ENCODE data around the gene ENPP6. TPM values are rescaled to one million over a fixed set of nuclear protein-coding genes. Genes with fewer than 3 reads are reported as not detected.

ENPP6 gene
- total RNA-seq, 1 donor, result not detected

- DNase-seq (ENCODE audit: insufficient read length, low spot score, missing footprints), result no peak
- Histone ChIP-seq H2AFZ (ENCODE audit: low read length) (no peak overlapping the region), H3K36me3 (ENCODE audit: insufficient read depth, low read length) (no peaks in the 10 kb centered on the region), H3K4me1 (ENCODE audit: insufficient read depth, low read length) (no peaks in the 10 kb centered on the region), H4K20me1 (ENCODE audit: insufficient read depth, low read length) (no peaks in the 10 kb centered on the region), H3K27ac (ENCODE audit: low read depth, low read length) (no peak overlapping the region), H3K79me2 (ENCODE audit: insufficient read depth, low read length) (no peaks in the 10 kb centered on the region), H3K27me3 (ENCODE audit: insufficient read depth, low read length) (no peaks in the 10 kb centered on the region), H3K4me3 (ENCODE audit: insufficient read depth, low read length) (no peak overlapping the region), H3K4me2 (ENCODE audit: insufficient read depth, low read length) (no peak overlapping the region), H3K9me3 (ENCODE audit: low read depth, low read length) (no peaks in the 10 kb centered on the region)
- TF ChIP-seq, protein P1, sequence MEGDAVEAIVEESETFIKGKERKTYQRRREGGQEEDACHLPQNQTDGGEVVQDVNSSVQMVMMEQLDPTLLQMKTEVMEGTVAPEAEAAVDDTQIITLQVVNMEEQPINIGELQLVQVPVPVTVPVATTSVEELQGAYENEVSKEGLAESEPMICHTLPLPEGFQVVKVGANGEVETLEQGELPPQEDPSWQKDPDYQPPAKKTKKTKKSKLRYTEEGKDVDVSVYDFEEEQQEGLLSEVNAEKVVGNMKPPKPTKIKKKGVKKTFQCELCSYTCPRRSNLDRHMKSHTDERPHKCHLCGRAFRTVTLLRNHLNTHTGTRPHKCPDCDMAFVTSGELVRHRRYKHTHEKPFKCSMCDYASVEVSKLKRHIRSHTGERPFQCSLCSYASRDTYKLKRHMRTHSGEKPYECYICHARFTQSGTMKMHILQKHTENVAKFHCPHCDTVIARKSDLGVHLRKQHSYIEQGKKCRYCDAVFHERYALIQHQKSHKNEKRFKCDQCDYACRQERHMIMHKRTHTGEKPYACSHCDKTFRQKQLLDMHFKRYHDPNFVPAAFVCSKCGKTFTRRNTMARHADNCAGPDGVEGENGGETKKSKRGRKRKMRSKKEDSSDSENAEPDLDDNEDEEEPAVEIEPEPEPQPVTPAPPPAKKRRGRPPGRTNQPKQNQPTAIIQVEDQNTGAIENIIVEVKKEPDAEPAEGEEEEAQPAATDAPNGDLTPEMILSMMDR (IDR thresholded peaks at IDR 0.05; ENCODE audit: extremely low read depth, low read depth, low read length), result no peak
Measured at GRCh38 chr4:184148738-184149637, 68.7 kb downstream of the ENPP6 start.

GRCh38 chr4:184147858-184148737 is 69.6 kb downstream of the ENPP6 start:
- no peaks in the 10 kb centered on the region for H4K20me1 ChIP-seq (ENCODE audit: insufficient read depth, low read length)
- no peak overlapping the region for H2AFZ ChIP-seq (ENCODE audit: low read length)
- H3K36me3 ChIP-seq (ENCODE audit: insufficient read depth, low read length), result no peaks in the 10 kb centered on the region
- no peaks in the 10 kb centered on the region for H3K9me3 ChIP-seq (ENCODE audit: low read depth, low read length)
- H3K27me3 ChIP-seq (ENCODE audit: insufficient read depth, low read length), result no peaks in the 10 kb centered on the region
- H3K4me3 ChIP-seq (ENCODE audit: insufficient read depth, low read length), result no peak overlapping the region
- DNase-seq (ENCODE audit: insufficient read length, low spot score, missing footprints), result no peak
- H3K79me2 ChIP-seq (ENCODE audit: insufficient read depth, low read length), result no peaks in the 10 kb centered on the region
- H3K4me1 ChIP-seq (ENCODE audit: insufficient read depth, low read length), result no peaks in the 10 kb centered on the region
- TF ChIP-seq, protein P1 (IDR thresholded peaks at IDR 0.05; ENCODE audit: extremely low read depth, low read depth, low read length), result no peak
- no peak overlapping the region for H3K4me2 ChIP-seq (ENCODE audit: insufficient read depth, low read length)
- no peak overlapping the region for H3K27ac ChIP-seq (ENCODE audit: low read depth, low read length)

GRCh38 chr4:184146951-184147350 is 70.7 kb downstream of the ENPP6 start:
- Histone ChIP-seq H3K27me3 (ENCODE audit: insufficient read depth, low read length) (no peaks in the 10 kb centered on the region), H3K36me3 (ENCODE audit: insufficient read depth, low read length) (no peaks in the 10 kb centered on the region), H3K4me1 (ENCODE audit: insufficient read depth, low read length) (no peaks in the 10 kb centered on the region), H4K20me1 (ENCODE audit: insufficient read depth, low read length) (no peaks in the 10 kb centered on the region), H3K79me2 (ENCODE audit: insufficient read depth, low read length) (no peaks in the 10 kb centered on the region), H3K9me3 (ENCODE audit: low read depth, low read length) (no peaks in the 10 kb centered on the region), H3K27ac (ENCODE audit: low read depth, low read length) (no peak overlapping the region), H3K4me2 (ENCODE audit: insufficient read depth, low read length) (no peak overlapping the region), H3K4me3 (ENCODE audit: insufficient read depth, low read length) (no peak overlapping the region), H2AFZ (ENCODE audit: low read length) (no peak overlapping the region)
- no peak for DNase-seq (ENCODE audit: insufficient read length, low spot score, missing footprints)
- TF ChIP-seq, protein P1 (IDR thresholded peaks at IDR 0.05; ENCODE audit: extremely low read depth, low read depth, low read length), result no peak

DNA sequence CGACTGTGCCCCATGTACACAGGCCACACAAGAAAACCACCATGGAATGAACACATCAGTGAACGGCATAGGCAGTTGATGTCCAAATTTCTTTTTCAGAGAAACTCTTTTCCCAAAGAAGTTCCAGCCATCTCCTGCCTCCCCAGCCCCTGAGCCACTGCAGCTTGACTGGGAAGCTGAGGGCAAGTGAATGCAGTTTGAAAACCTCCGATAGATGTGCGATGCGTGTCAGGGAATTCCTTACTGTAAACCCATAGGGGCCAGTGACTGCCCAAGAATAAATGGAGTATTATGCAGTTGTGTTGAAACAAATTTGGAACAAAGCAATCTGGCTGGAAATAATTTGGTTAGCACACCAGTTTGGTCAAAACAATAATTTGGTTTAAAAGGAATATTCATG is 72.1 kb downstream of the ENPP6 start:
- no peaks in the 10 kb centered on the region for H3K79me2 ChIP-seq (ENCODE audit: insufficient read depth, low read length)
- TF ChIP-seq, protein P1 (IDR thresholded peaks at IDR 0.05; ENCODE audit: extremely low read depth, low read depth, low read length), result no peak
- H3K36me3 ChIP-seq (ENCODE audit: insufficient read depth, low read length), result no peaks in the 10 kb centered on the region
- H2AFZ ChIP-seq (ENCODE audit: low read length), result no peak overlapping the region
- H3K4me1 ChIP-seq (ENCODE audit: insufficient read depth, low read length), result no peaks in the 10 kb centered on the region
- H4K20me1 ChIP-seq (ENCODE audit: insufficient read depth, low read length), result no peaks in the 10 kb centered on the region
- no peak for DNase-seq (ENCODE audit: insufficient read length, low spot score, missing footprints)
- H3K9me3 ChIP-seq (ENCODE audit: low read depth, low read length), result no peaks in the 10 kb centered on the region
- H3K27me3 ChIP-seq (ENCODE audit: insufficient read depth, low read length), result no peaks in the 10 kb centered on the region
- H3K4me3 ChIP-seq (ENCODE audit: insufficient read depth, low read length), result no peak overlapping the region
- no peak overlapping the region for H3K4me2 ChIP-seq (ENCODE audit: insufficient read depth, low read length)
- H3K27ac ChIP-seq (ENCODE audit: low read depth, low read length), result no peak overlapping the region

Data from osteoblast (primary cell).